ENCODE data around the gene PISD. TPM values are rescaled to one million over a fixed set of nuclear protein-coding genes. Genes with fewer than 3 reads are reported as not detected.
"Not testable (repeated sequence)": the region's sequence is repeated elsewhere in the genome, so short reads cannot be mapped to it uniquely, and the experiment has no call there.

PISD gene
- total and polyA plus RNA-seq, 2 of the 8 experiments (the other 6 are each of a cell fraction or from before 2014, with no cell fraction given), result 47.8 to 48.2 TPM

DNA sequence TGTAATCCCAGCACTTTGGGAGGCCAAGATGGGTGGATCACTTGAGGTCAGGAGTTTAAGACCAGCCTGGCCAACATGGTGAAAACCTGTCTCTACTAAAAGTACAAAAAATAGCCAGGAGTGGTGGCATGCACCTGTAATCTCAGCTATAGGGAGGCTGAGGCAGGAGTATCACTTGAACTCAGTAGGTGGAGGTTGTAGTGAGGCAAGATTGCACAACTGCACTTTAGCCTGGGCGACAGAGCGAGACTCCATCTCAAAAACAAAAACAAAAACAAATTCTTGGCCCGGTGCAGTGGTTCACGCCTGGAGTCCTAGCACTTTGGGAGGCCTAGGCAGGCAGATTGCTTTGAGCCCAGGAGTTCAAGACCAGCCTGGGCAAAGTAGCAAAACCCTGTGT is 6.8 kb upstream of the PISD start:
- CTCF ChIA-PET (ENCODE audit: partially characterized antibody), result interaction anchor here (1.0 to 1.7 kb wide), 6 partner anchors 14 to 326 kb away, joined by 3 to 5 read pairs (median 4); no protein-coding TSS in a partner anchor
- H3K4ac ChIP-seq (replicated peaks; ENCODE audit: insufficient read length, low read depth, low read length); H3K9ac ChIP-seq (replicated peaks in 1 of 4; ENCODE audit: extremely low read depth in 1 of 4, low read depth in 3 of 4, low read length in 3 of 4); H2BK20ac ChIP-seq (ENCODE audit: low read length); H3K4me2 ChIP-seq (ENCODE audit: insufficient read depth in 1 of 2, low read depth in 2 of 2, low read length in 2 of 2); H4K8ac ChIP-seq (ENCODE audit: extremely low read depth, insufficient read depth, low read length); H3K79me1 ChIP-seq (ENCODE audit: low read depth, low read length); H4K91ac ChIP-seq (replicated peaks; ENCODE audit: insufficient read length, low read length); H3K27me3 ChIP-seq (replicated peaks in 1 of 4; ENCODE audit: control insufficient read depth in 3 of 4, extremely low read depth in 1 of 4, insufficient read depth in 3 of 4, low read length in 3 of 4); H2BK5ac ChIP-seq (ENCODE audit: low read depth, low read length); H3K79me2 ChIP-seq (ENCODE audit: control insufficient read depth in 1 of 2, insufficient read depth in 2 of 2, low read length in 2 of 2); H2AFZ ChIP-seq (ENCODE audit: low read length); H3K4me3 ChIP-seq (ENCODE audit: extremely low read depth in 1 of 4, insufficient read depth in 2 of 4, low read depth in 3 of 4, low read length in 4 of 4); H3K9me3 ChIP-seq (ENCODE audit: insufficient read depth in 2 of 2, low read depth in 1 of 2, low read length in 1 of 2); H2AK5ac ChIP-seq (ENCODE audit: low read depth, low read length); H4K5ac ChIP-seq (ENCODE audit: insufficient read length, low read depth, low read length); H3K27ac ChIP-seq (ENCODE audit: low read depth, low read length); H3K18ac ChIP-seq (ENCODE audit: extremely low read depth, low read length); H3K23ac ChIP-seq (ENCODE audit: insufficient read length); H3K14ac ChIP-seq (ENCODE audit: insufficient read length); H3K23me2 ChIP-seq (ENCODE audit: low read depth, low read length); H4K20me1 ChIP-seq (replicated peaks in 1 of 2; ENCODE audit: control insufficient read depth in 1 of 2, insufficient read depth in 2 of 2, low read length in 2 of 2); DNase-seq (ENCODE audit: low read depth in 1 of 2, low spot score in 2 of 2); H2BK15ac ChIP-seq (ENCODE audit: low read length); H3K4me1 ChIP-seq (replicated peaks in 1 of 4; ENCODE audit: control insufficient read depth in 3 of 4, insufficient read depth in 4 of 4, low read length in 3 of 4); FAIRE-seq; H2BK120ac ChIP-seq (replicated peaks; ENCODE audit: low read depth, low read length); H3K56ac ChIP-seq (replicated peaks; ENCODE audit: insufficient read length, low read depth, low read length); H3K36me3 ChIP-seq (ENCODE audit: control insufficient read depth in 2 of 4, insufficient read depth in 4 of 4, low read length in 3 of 4); H2BK12ac ChIP-seq (ENCODE audit: low read depth, low read length); POLR2A ChIA-PET (ENCODE audit: partially characterized antibody): not testable (repeated sequence)
- WGBS, 2 experiments (ENCODE audit: extremely low coverage in 1 of 2, insufficient coverage in 1 of 2, insufficient read length in 1 of 2, insufficient replicate concordance in 2 of 2, low coverage in 1 of 2, low lambda C conversion rate in 2 of 2, missing lambda C conversion rate in 1 of 2), result 93% methylated on average over 4 of the region's 4 CpGs; no CpG with 5 or more reads in 1 of the 2 experiments

Data from H1 (cell line).